ENCODE data around the gene CDKN1A. TPM values are rescaled to one million over a fixed set of nuclear protein-coding genes. Genes with fewer than 3 reads are reported as not detected.
A peak's percentile ranks its signal among the peaks of the same experiment; 100 is the strongest.

Gene CDKN1A
- total and polyA plus RNA-seq, 10 of the 15 experiments (the other 5 are each of a cell fraction or from before 2014, with no cell fraction given): 25.2 to 637 (median 216) TPM

DNA sequence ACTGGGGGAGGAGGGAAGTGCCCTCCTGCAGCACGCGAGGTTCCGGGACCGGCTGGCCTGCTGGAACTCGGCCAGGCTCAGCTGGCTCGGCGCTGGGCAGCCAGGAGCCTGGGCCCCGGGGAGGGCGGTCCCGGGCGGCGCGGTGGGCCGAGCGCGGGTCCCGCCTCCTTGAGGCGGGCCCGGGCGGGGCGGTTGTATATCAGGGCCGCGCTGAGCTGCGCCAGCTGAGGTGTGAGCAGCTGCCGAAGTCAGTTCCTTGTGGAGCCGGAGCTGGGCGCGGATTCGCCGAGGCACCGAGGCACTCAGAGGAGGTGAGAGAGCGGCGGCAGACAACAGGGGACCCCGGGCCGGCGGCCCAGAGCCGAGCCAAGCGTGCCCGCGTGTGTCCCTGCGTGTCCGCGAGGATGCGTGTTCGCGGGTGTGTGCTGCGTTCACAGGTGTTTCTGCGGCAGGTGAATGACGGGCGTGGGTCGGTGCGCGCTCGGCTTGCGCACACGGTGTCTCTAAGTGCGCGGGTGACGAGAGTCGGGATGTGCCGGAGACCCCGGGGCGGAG is at the start of gene CDKN1A (continued):
- TF ChIP-seq, protein P1, sequence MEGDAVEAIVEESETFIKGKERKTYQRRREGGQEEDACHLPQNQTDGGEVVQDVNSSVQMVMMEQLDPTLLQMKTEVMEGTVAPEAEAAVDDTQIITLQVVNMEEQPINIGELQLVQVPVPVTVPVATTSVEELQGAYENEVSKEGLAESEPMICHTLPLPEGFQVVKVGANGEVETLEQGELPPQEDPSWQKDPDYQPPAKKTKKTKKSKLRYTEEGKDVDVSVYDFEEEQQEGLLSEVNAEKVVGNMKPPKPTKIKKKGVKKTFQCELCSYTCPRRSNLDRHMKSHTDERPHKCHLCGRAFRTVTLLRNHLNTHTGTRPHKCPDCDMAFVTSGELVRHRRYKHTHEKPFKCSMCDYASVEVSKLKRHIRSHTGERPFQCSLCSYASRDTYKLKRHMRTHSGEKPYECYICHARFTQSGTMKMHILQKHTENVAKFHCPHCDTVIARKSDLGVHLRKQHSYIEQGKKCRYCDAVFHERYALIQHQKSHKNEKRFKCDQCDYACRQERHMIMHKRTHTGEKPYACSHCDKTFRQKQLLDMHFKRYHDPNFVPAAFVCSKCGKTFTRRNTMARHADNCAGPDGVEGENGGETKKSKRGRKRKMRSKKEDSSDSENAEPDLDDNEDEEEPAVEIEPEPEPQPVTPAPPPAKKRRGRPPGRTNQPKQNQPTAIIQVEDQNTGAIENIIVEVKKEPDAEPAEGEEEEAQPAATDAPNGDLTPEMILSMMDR (IDR thresholded peaks at IDR 0.05 in 2 of 3, conservative IDR thresholded peaks at IDR 0.05 in 1 of 3; ENCODE audit: control insufficient read depth in 2 of 3, extremely low read depth in 1 of 3, insufficient read depth in 1 of 3, low read depth in 3 of 3, low read length in 3 of 3): no peak
- TF ChIP-seq KAT2A (conservative IDR thresholded peaks at IDR 0.05; ENCODE audit: control insufficient read depth, low read depth, low read length): no peak
- TF ChIP-seq SMC3 (IDR thresholded peaks at IDR 0.05; ENCODE audit: borderline replicate concordance, low read length): no peak
- TF ChIP-seq FOXK2 (IDR thresholded peaks at IDR 0.05): peak; percentile 37; the same call in 1 of the 2 replicates
- peak; percentile 97 for TF ChIP-seq LARP7 (IDR thresholded peaks at IDR 0.05)
- TF ChIP-seq SREBF2 (IDR thresholded peaks at IDR 0.05; ENCODE audit: low read length): no peak
- peak; percentile 97 for TF ChIP-seq BACH1 (IDR thresholded peaks at IDR 0.05; ENCODE audit: borderline replicate concordance)
- peak; percentile 58 for TF ChIP-seq KLF5 (IDR thresholded peaks at IDR 0.05; ENCODE audit: partially characterized antibody)
- TF ChIP-seq ETV6 (conservative IDR thresholded peaks at IDR 0.05 in 1 of 2, IDR thresholded peaks at IDR 0.05 in 1 of 2; ENCODE audit: borderline replicate concordance in 1 of 2, low read depth in 1 of 2): no peak
- TF ChIP-seq SMARCA5 (IDR thresholded peaks at IDR 0.05): peak; percentile 60
- TF ChIP-seq BCL11A (IDR thresholded peaks at IDR 0.05; ENCODE audit: low read depth, low read length): no peak
- no peak for TF ChIP-seq ATF7 (IDR thresholded peaks at IDR 0.05; ENCODE audit: low read depth)
- no peak for TF ChIP-seq SREBF1 (IDR thresholded peaks at IDR 0.05; ENCODE audit: low read length)
- TF ChIP-seq CHD4 (IDR thresholded peaks at IDR 0.05): no peak
- TF ChIP-seq MTA2 (IDR thresholded peaks at IDR 0.05; ENCODE audit: low read depth): peak; percentile 51
- no peak for TF ChIP-seq RAD51 (IDR thresholded peaks at IDR 0.05)
- TF ChIP-seq POLR2AphosphoS5 (IDR thresholded peaks at IDR 0.05; ENCODE audit: low read length): peak; percentile 99
- TF ChIP-seq JUND (IDR thresholded peaks at IDR 0.05; ENCODE audit: low read depth, low read length): no peak
- TF ChIP-seq CHD1 (IDR thresholded peaks at IDR 0.05; ENCODE audit: low read depth, low read length): no peak; the same call in 1 of the 2 replicates
- 0 out of 2 replicates have a peak, but pooled peaks have one; percentile 8 for TF ChIP-seq E2F4 (IDR thresholded peaks at IDR 0.05; ENCODE audit: low read depth, low read length)
- TF ChIP-seq RAD21 (IDR thresholded peaks at IDR 0.05; ENCODE audit: insufficient read depth, low read depth, low read length): no peak
- no peak for TF ChIP-seq HCFC1 (IDR thresholded peaks at IDR 0.05; ENCODE audit: low read length)
- TF ChIP-seq POU2F2 (IDR thresholded peaks at IDR 0.05; ENCODE audit: borderline replicate concordance, low read depth, low read length): peak; percentile 97
- no peak for TF ChIP-seq NR2C2 (IDR thresholded peaks at IDR 0.05; ENCODE audit: borderline replicate concordance, control insufficient read depth, insufficient read length, low read depth)
- no peak for TF ChIP-seq IRF4 (IDR thresholded peaks at IDR 0.05; ENCODE audit: low read depth, low read length)
- TF ChIP-seq PBX3 (IDR thresholded peaks at IDR 0.05; ENCODE audit: insufficient replicate concordance, low read depth, low read length): peak; percentile 54
- TF ChIP-seq RCOR1 (conservative IDR thresholded peaks at IDR 0.05; ENCODE audit: low read depth, low read length): no peak
- 0 out of 4 replicates have a peak, but pooled peaks of 1 of the 2 experiments have one; percentile 38 for TF ChIP-seq EP300 (IDR thresholded peaks at IDR 0.05; ENCODE audit: borderline replicate concordance in 1 of 2, control insufficient read depth in 1 of 2, low read depth in 2 of 2, low read length in 2 of 2)
- TF ChIP-seq FOS (IDR thresholded peaks at IDR 0.05; ENCODE audit: borderline replicate concordance, extremely low read depth, insufficient read length): no peak
- no peak for TF ChIP-seq YBX1 (IDR thresholded peaks at IDR 0.05)
